Loucy (cell line): Measurements from ENCODE around the gene ABCB6.

Source experiments
- CTCF ChIP-seq: fragments of 200-600 bp; sonication (generic); conservative IDR thresholded peaks from 2 replicates; pipeline ENCODE4 v1.5.1; 2014; ENCODE audit warnings: mild to moderate bottlenecking, antibody characterized with exemption, low read length
- EZH2phosphoT487 ChIP-seq: fragments of 200-600 bp; IDR thresholded peaks from 2 replicates; pipeline ENCODE4 v1.6.1; 2018; ENCODE audit warnings: antibody characterized with exemption, mild to moderate bottlenecking, moderate library complexity, borderline replicate concordance

- TF ChIP-seq EZH2phosphoT487: no peak
- TF ChIP-seq CTCF: no peak
These were observed 19.1 kb downstream of the ABCB6 start for GRCh38 chr2:219199470-219200211.
